Loucy (cell line): Measurements from ENCODE around the gene STRBP.

ENCODE experiments used
- H2AFZ ChIP-seq: fragments of 200-600 bp; sonication (generic); 2 replicates; pipeline ENCODE4 v1.6.0; 2016; ENCODE audit warnings: antibody characterized with exemption, mild to moderate bottlenecking, low read length, moderate library complexity
- H3F3A ChIP-seq: fragments of 200-600 bp; 2 replicates; pipeline ENCODE4 v1.6.0; 2016; ENCODE audit warnings: antibody characterized with exemption, low read depth, mild to moderate bottlenecking
- H3K27me3 ChIP-seq: fragments of 200-600 bp; sonication (generic); 2 replicates; pipeline ENCODE4 v1.6.1; 2014; ENCODE audit warnings: low read length, mild to moderate bottlenecking; ENCODE audit not compliant: insufficient read depth, poor library complexity, severe bottlenecking
- H3K36me3 ChIP-seq: fragments of 200-600 bp; sonication (generic); 2 replicates; pipeline ENCODE4 v1.6.1; 2016; ENCODE audit warnings: low read length; ENCODE audit not compliant: insufficient read depth
- H3K4me1 ChIP-seq: fragments of 200-600 bp; sonication (generic); 2 replicates; pipeline ENCODE4 v1.5.1; 2014; ENCODE audit warnings: low read length, mild to moderate bottlenecking; ENCODE audit not compliant: insufficient read depth, poor library complexity, severe bottlenecking
- H3K4me2 ChIP-seq: fragments of 200-600 bp; sonication (generic); 2 replicates; pipeline ENCODE4 v1.6.0; 2014; ENCODE audit warnings: antibody characterized with exemption, low read length, low read depth, mild to moderate bottlenecking; ENCODE audit not compliant: poor library complexity, severe bottlenecking
- H3K4me3 ChIP-seq: fragments of 200-600 bp; sonication (generic); 2 replicates; pipeline ENCODE4 v1.5.1; 2014; ENCODE audit warnings: low read length, mild to moderate bottlenecking, mixed read lengths; ENCODE audit not compliant: poor library complexity, severe bottlenecking
- H3K79me2 ChIP-seq: fragments of 200-600 bp; sonication (generic); 2 replicates; pipeline ENCODE4 v1.6.1; 2014; ENCODE audit warnings: low read length; ENCODE audit not compliant: insufficient read depth
- H3K9ac ChIP-seq: fragments of 200-600 bp; sonication (generic); 2 replicates; pipeline ENCODE4 v1.6.0; 2014; ENCODE audit warnings: mild to moderate bottlenecking, low read depth, low read length, moderate library complexity; ENCODE audit not compliant: poor library complexity, severe bottlenecking
- H3K9me2 ChIP-seq: fragments of 200-600 bp; sonication (generic); replicated peaks from 2 replicates; pipeline ENCODE4 v1.6.1; 2016; ENCODE audit warnings: low read depth, low read length, mixed read lengths
- H3K9me3 ChIP-seq: fragments of 200-600 bp; sonication (generic); 2 replicates; pipeline ENCODE4 v1.6.1; 2014; ENCODE audit warnings: mild to moderate bottlenecking, antibody characterized with exemption, low read length, low read depth; ENCODE audit not compliant: insufficient read depth
- H4K20me1 ChIP-seq: fragments of 200-600 bp; sonication (generic); 2 replicates; pipeline ENCODE4 v1.6.0; 2014; ENCODE audit warnings: antibody characterized with exemption, low read length, mild to moderate bottlenecking; ENCODE audit not compliant: insufficient read depth, poor library complexity, severe bottlenecking
- CTCF ChIP-seq: fragments of 200-600 bp; sonication (generic); conservative IDR thresholded peaks from 2 replicates; pipeline ENCODE4 v1.5.1; 2014; ENCODE audit warnings: mild to moderate bottlenecking, antibody characterized with exemption, low read length
- EZH2phosphoT487 ChIP-seq: fragments of 200-600 bp; IDR thresholded peaks from 2 replicates; pipeline ENCODE4 v1.6.1; 2018; ENCODE audit warnings: antibody characterized with exemption, mild to moderate bottlenecking, moderate library complexity, borderline replicate concordance

Gene STRBP

GRCh38 chr9:123080444-123080843 is 187.9 kb downstream of the STRBP start:
- Histone ChIP-seq H3K9ac (no peak overlapping the region), H3K9me2 (no peaks in the 10 kb centered on the region), H3K36me3 (peaks cover 27% of the 10 kb centered on the region; the same call in 1 of the 2 replicates), H3K9me3 (no peaks in the 10 kb centered on the region), H3K27me3 (no peaks in the 10 kb centered on the region), H3K4me3 (no peak overlapping the region), H4K20me1 (no peaks in the 10 kb centered on the region), H3K4me2 (no peak overlapping the region), H2AFZ (no peak overlapping the region), H3K79me2 (no peaks in the 10 kb centered on the region), H3F3A (no peaks in the 10 kb centered on the region), H3K4me1 (no peaks in the 10 kb centered on the region)
- TF ChIP-seq EZH2phosphoT487: no peak
- TF ChIP-seq CTCF: no peak

DNA sequence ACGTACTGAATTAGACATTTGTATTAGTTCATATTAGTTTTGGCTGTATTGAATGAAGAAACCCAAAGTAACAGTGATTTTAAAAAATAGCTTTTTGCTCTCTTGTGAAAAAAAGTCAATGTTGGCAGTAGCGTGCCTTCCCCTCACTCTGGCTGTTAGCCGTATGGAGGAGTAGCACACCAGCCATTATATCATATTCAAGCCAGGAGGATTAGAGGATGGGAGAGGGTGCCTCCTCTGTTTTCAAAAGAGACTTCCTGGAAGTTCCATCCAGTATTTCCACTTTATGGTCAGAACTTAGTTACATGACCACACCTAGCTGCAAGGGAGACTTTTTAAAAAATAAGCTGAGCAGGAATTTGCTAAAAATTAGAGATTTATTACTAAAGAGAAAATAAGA is 193.8 kb downstream of the STRBP start:
- Histone ChIP-seq H3K9me2 (no peaks in the 10 kb centered on the region), H2AFZ (no peak overlapping the region), H3K4me1 (no peaks in the 10 kb centered on the region), H3K79me2 (no peaks in the 10 kb centered on the region), H3F3A (no peaks in the 10 kb centered on the region), H3K4me2 (no peak overlapping the region), H3K9ac (no peak overlapping the region), H3K36me3 (peaks cover 36% of the 10 kb centered on the region; the same call in 1 of the 2 replicates), H3K9me3 (no peaks in the 10 kb centered on the region), H3K27me3 (no peaks in the 10 kb centered on the region), H3K4me3 (no peak overlapping the region), H4K20me1 (no peaks in the 10 kb centered on the region)
- TF ChIP-seq CTCF: no peak
- TF ChIP-seq EZH2phosphoT487: no peak

DNA sequence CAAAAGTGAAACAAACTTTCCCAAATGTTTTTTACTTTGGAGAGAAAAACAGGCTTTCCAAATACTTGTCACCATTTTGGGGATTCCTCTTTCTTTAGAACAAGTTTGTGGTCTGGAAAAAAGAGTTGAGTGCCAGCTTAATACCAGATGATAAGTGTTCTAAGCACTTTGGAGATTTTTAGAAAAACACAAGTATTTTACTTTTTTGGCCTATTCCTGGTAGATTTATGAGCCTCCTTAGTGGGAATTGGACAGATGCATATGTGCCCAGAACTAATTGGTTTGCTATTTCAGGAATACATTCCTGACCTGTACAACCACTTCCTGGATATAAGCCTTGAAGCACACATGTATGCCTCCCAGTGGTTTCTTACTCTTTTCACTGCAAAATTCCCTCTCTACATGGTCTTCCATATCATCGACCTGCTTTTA is 194.4 kb downstream of the STRBP start:
- Histone ChIP-seq H3K9me3 (no peaks in the 10 kb centered on the region), H2AFZ (no peak overlapping the region), H3F3A (no peaks in the 10 kb centered on the region), H3K79me2 (no peaks in the 10 kb centered on the region), H3K4me3 (no peak overlapping the region), H3K4me2 (no peak overlapping the region), H4K20me1 (no peaks in the 10 kb centered on the region), H3K9me2 (no peaks in the 10 kb centered on the region), H3K27me3 (no peaks in the 10 kb centered on the region), H3K36me3 (peaks cover 36% of the 10 kb centered on the region; the same call in 1 of the 2 replicates), H3K9ac (no peak overlapping the region), H3K4me1 (no peaks in the 10 kb centered on the region)
- TF ChIP-seq CTCF: no peak
- no peak for TF ChIP-seq EZH2phosphoT487
